Measurements from ENCODE around the gene TNRC6B.

DNA sequence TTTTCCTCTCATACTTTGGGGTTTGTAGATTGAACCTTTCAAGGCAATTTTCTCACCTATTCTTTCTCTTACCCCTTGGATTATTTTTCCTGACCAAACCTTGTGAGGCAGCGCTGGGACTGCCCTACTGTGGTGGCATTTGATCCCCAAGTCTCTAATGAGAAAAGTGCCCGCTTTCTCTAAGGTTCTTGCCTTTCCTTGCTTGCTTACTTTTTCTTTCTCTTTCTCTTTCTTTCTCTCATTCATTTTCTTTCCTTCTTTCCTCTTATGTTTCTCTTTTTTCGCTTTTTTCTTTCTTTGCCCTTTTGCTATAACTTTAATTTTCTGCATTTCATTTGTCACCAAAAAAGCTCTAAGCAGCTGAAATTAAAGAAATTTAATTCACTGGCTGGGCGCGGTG, 127.9 kb downstream of the TNRC6B start:
- TF ChIP-seq CTCF (IDR thresholded peaks at IDR 0.05), result no peak
- no peak for TF ChIP-seq EZH2phosphoT487 (IDR thresholded peaks at IDR 0.05)
- no peak for TF ChIP-seq EZH2 (IDR thresholded peaks at IDR 0.05)

Data from neural progenitor cell (in vitro differentiated cells).